RPMI8226 (cell line): ENCODE results near the gene EVI5.

ENCODE experiments used
- DNase-seq: peaks from one replicate; pipeline ENCODE4 v3.0.0-alpha.2; 2015

The EVI5 gene

GRCh38 chr1:92784639-92785500, at the start of gene EVI5:
Gene EVI5 (minus strand): TSS chr1:92785108. CDS start chr1:92736546, 48,562 bp downstream.
- peak; percentile 92 for DNase-seq

GRCh38 chr1:92834617-92835016, 49.7 kb upstream of the EVI5 start:
- DNase-seq, result no peak

- DNase-seq, result no peak
Measured at GRCh38 chr1:92833840-92834239, 48.9 kb upstream of the EVI5 start.

- no peak for DNase-seq
Measured at GRCh38 chr1:92832537-92833114, 47.7 kb upstream of the EVI5 start.

- peak; percentile 96 for DNase-seq
Measured at GRCh38 chr1:92831762-92832536, 47.0 kb upstream of the EVI5 start, which contains the start of gene RPL5. Gene RPL5 (plus strand): TSS chr1:92832040. CDS start chr1:92832115, 75 bp downstream.

GRCh38 chr1:92831368-92831761, 46.5 kb upstream of the EVI5 start:
- DNase-seq, result no peak

GRCh38 chr1:92826792-92827191, 41.9 kb upstream of the EVI5 start:
- no peak for DNase-seq

- DNase-seq, result no peak
Measured at GRCh38 chr1:92822879-92823278, 38.0 kb upstream of the EVI5 start.

- no peak for DNase-seq
Measured at GRCh38 chr1:92820551-92820950, 35.6 kb upstream of the EVI5 start.

GRCh38 chr1:92820024-92820423, 35.1 kb upstream of the EVI5 start:
- DNase-seq, result no peak

GRCh38 chr1:92817986-92818764, 33.3 kb upstream of the EVI5 start:
- peak; percentile 49 for DNase-seq

- no peak for DNase-seq
Measured at GRCh38 chr1:92817137-92817697, 32.3 kb upstream of the EVI5 start.

- DNase-seq, result no peak
Measured at GRCh38 chr1:92816732-92817131, 31.8 kb upstream of the EVI5 start.

- no peak for DNase-seq
Measured at GRCh38 chr1:92808381-92808780, 23.5 kb upstream of the EVI5 start.

GRCh38 chr1:92805216-92805615, 20.3 kb upstream of the EVI5 start:
- DNase-seq, result no peak

GRCh38 chr1:92804721-92805201, 19.9 kb upstream of the EVI5 start:
- DNase-seq, result no peak

- DNase-seq, result no peak
Measured at GRCh38 chr1:92803140-92803887, 18.4 kb upstream of the EVI5 start.

- DNase-seq, result no peak
Measured at GRCh38 chr1:92797961-92798360, 13.1 kb upstream of the EVI5 start.

- DNase-seq, result no peak
Measured at GRCh38 chr1:92797297-92797696, 12.4 kb upstream of the EVI5 start.

GRCh38 chr1:92795166-92795565, 10.3 kb upstream of the EVI5 start:
- no peak for DNase-seq

GRCh38 chr1:92792340-92792782, 7.5 kb upstream of the EVI5 start:
- DNase-seq, result no peak
